Activated B cell treated with CpG ODN at 0.5 μM for 24 hours (primary cell): Measurements from ENCODE around the gene INPP5B. TPM values are rescaled to one million over a fixed set of nuclear protein-coding genes. Genes with fewer than 3 reads are reported as not detected.
"Not testable (repeated sequence)": the region's sequence is repeated elsewhere in the genome, so short reads cannot be mapped to it uniquely, and the experiment has no call there.

ENCODE experiments used
- ATAC-seq: fragments of 200-7000 bp; cut with Tn5 transposase; one replicate; pipeline ENCODE4 v1.10.0; 2021; ENCODE audit warnings: low read depth, mild to moderate bottlenecking, moderate library complexity
- CTCF ChIA-PET: fragments of 350-600 bp; sonication (Branson Sonifier 250); formaldehyde crosslinking; loops from one replicate; lab custom pipeline; 2021; ENCODE audit warnings: antibody characterized with exemption; lab: Charles Lee
- POLR2A ChIA-PET: fragments of 350-600 bp; sonication (Branson Sonifier 250); formaldehyde crosslinking; loops from one replicate; lab custom pipeline; 2021; ENCODE audit warnings: antibody characterized with exemption; lab: Charles Lee
- DNase-seq: peaks from one replicate; pipeline ENCODE4 v3.0.0; 2022
- H3K27ac Mint-ChIP-seq: one replicate; pipeline ENCODE4 v1.8.0; 2020; ENCODE audit warnings: mixed read lengths
- H3K27me3 Mint-ChIP-seq: one replicate; pipeline ENCODE4 v1.8.0; 2021; ENCODE audit warnings: mixed read lengths
- H3K36me3 Mint-ChIP-seq: one replicate; pipeline ENCODE4 v1.8.0; 2021; ENCODE audit warnings: low read depth, mixed read lengths
- H3K4me1 Mint-ChIP-seq: one replicate; pipeline ENCODE4 v1.8.0; 2021; ENCODE audit warnings: mixed read lengths
- H3K4me3 Mint-ChIP-seq: one replicate; pipeline ENCODE4 v1.8.0; 2020; ENCODE audit warnings: mild to moderate bottlenecking, mixed read lengths
- H3K9me3 Mint-ChIP-seq: one replicate; pipeline ENCODE4 v1.8.0; 2020; ENCODE audit warnings: mixed read lengths
- intact Hi-C: fragments of 100-400 bp; cut with micrococcal nuclease; formaldehyde crosslinking; loops from one replicate; pipeline ENCODE4 v1.15.1; 2024
- total RNA-seq: library from RNA; stranded (reverse); gene quantifications from 2 replicates; pipeline ENCODE4 v1.2.3, GENCODE V29; 2022
- TF ChIP-seq, protein P1 (sequence below): fragments of 200-600 bp; IDR thresholded peaks from one replicate; pipeline ENCODE4 v1.8.0; 2022; ENCODE audit warnings: antibody characterized with exemption, mild to moderate bottlenecking

The INPP5B gene
- total RNA-seq, 1 donor from 2014 or later = 70.3 TPM

DNA sequence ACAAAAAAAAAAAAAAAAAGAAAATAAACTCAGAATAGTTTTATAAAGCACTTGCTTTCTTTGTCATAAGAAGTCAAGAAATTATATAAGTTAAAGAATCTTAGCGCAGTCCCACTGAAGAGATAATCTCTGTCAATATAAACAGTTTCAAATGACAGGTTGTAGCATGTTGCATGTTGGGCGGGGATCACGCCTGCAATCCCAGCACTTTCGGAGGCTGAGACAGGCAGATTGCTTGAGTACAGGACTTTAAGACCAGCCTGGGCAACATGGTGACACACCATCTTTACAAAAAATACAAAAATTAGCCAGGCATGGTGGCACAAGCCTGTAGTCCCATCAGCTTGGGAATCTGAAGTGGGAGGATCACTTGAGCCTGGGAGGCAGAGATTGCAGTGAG lies 18.4 kb upstream of the INPP5B start:
- Mint-ChIP-seq H3K4me3 (no peak overlapping the region), H3K4me1 (no peaks in the 10 kb centered on the region), H3K36me3 (peaks cover 66% of the 10 kb centered on the region), H3K27ac (no peak overlapping the region), H3K9me3 (no peaks in the 10 kb centered on the region), H3K27me3 (no peaks in the 10 kb centered on the region)
- ChIA-PET CTCF (no interaction called here), POLR2A (no interaction called here)
- ATAC-seq (no peak), DNase-seq (no peak)
- intact Hi-C loops = no loop called here
- TF ChIP-seq, protein P1, sequence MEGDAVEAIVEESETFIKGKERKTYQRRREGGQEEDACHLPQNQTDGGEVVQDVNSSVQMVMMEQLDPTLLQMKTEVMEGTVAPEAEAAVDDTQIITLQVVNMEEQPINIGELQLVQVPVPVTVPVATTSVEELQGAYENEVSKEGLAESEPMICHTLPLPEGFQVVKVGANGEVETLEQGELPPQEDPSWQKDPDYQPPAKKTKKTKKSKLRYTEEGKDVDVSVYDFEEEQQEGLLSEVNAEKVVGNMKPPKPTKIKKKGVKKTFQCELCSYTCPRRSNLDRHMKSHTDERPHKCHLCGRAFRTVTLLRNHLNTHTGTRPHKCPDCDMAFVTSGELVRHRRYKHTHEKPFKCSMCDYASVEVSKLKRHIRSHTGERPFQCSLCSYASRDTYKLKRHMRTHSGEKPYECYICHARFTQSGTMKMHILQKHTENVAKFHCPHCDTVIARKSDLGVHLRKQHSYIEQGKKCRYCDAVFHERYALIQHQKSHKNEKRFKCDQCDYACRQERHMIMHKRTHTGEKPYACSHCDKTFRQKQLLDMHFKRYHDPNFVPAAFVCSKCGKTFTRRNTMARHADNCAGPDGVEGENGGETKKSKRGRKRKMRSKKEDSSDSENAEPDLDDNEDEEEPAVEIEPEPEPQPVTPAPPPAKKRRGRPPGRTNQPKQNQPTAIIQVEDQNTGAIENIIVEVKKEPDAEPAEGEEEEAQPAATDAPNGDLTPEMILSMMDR = no peak

- intact Hi-C loops, H3K27me3 Mint-ChIP-seq, H3K9me3 Mint-ChIP-seq, DNase-seq, H3K4me1 Mint-ChIP-seq, H3K27ac Mint-ChIP-seq, ATAC-seq, POLR2A ChIA-PET, CTCF ChIA-PET, H3K4me3 Mint-ChIP-seq: not testable (repeated sequence)
- peaks cover 66% of the 10 kb centered on the region for H3K36me3 Mint-ChIP-seq
These were observed 17.3 kb upstream of the INPP5B start for GRCh38 chr1:37964106-37964505.

DNA sequence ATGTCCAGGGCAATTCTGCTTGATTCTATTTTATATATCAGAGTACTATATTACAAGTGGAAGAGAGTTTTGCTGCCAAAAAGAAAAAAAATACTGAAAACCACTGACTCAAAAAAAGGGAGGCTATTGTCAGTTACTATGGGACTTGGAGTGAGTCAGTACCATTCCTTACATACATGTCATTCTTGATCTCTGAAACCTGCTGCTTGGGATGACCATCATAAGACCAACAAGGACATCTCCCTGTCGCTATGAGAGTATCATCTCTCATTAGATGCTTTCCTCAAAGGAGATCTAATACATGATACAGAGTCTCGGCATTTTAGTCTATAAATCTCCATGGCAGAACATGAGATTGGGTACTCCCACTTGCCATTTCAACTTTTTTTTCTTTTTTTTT lies 11.8 kb upstream of the INPP5B start:
- ATAC-seq (no peak), DNase-seq (no peak)
- intact Hi-C loops = no loop called here
- H3K9me3 Mint-ChIP-seq = no peaks in the 10 kb centered on the region
- POLR2A ChIA-PET = no interaction called here
- no peak overlapping the region for H3K27ac Mint-ChIP-seq
- TF ChIP-seq, protein P1 = no peak
- H3K27me3 Mint-ChIP-seq = no peaks in the 10 kb centered on the region
- no peak overlapping the region for H3K4me3 Mint-ChIP-seq
- no peaks in the 10 kb centered on the region for H3K4me1 Mint-ChIP-seq
- H3K36me3 Mint-ChIP-seq = peaks cover 57% of the 10 kb centered on the region
- CTCF ChIA-PET = no interaction called here

- CTCF ChIA-PET = no interaction called here
- Mint-ChIP-seq H3K4me1 (no peaks in the 10 kb centered on the region), H3K4me3 (no peak overlapping the region), H3K9me3 (no peaks in the 10 kb centered on the region), H3K36me3 (peaks cover 38% of the 10 kb centered on the region), H3K27ac (no peak overlapping the region), H3K27me3 (no peaks in the 10 kb centered on the region)
- no peak for ATAC-seq
- TF ChIP-seq, protein P1 = no peak
- POLR2A ChIA-PET = interaction anchor here (1.2 kb wide), 1 partner anchor 33 kb away, joined by 3 read pairs; no protein-coding TSS in a partner anchor
- intact Hi-C loops = no loop called here
- DNase-seq = no peak
These were observed 8.8 kb upstream of the INPP5B start for GRCh38 chr1:37955685-37956084.

DNA sequence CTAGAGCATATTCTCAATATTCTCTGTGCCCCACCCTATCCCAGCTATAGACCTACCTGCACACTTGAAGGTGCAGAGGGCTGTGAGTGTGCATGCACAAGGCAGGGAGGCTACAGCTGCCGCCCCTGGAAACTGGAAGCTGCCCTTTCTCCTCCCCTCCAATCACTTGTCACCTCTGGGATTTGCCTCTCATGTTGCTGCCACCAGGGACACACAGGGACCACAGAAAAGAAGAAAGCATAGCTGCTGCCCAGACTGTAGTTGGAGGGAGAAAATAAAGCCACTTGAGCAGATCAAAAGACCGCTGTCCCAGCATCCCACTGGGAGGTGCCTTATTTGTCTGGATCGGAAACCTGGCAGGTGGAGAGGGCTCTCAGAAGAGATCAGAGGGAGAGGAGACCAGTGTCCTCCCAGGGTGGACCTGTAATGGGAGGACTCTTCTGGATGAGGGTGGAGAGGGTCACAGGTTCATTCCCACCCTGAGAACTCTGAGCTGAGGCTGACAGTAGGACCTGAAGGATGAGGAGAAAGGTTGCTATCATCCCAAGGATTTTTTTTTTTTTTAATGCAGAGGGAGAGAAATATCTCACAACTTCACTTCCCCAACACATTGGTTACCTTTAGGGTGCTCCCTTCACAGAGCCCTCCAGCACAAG lies 7.6 kb upstream of the INPP5B start:
- CTCF ChIA-PET = no interaction called here
- no peak overlapping the region for H3K4me3 Mint-ChIP-seq

More for the DNA sequence above, 7.6 kb upstream of the INPP5B start:
- POLR2A ChIA-PET = interaction anchor here (0.7 to 1.2 kb wide), 2 partner anchors 24 to 32 kb away, joined by 3 read pairs; no protein-coding TSS in a partner anchor
- H3K4me1 Mint-ChIP-seq = no peaks in the 10 kb centered on the region
- no peaks in the 10 kb centered on the region for H3K9me3 Mint-ChIP-seq
- peaks cover 27% of the 10 kb centered on the region for H3K36me3 Mint-ChIP-seq
- ATAC-seq (no peak), DNase-seq (no peak)
- H3K27ac Mint-ChIP-seq = no peak overlapping the region
- TF ChIP-seq, protein P1 = no peak
- H3K27me3 Mint-ChIP-seq = no peaks in the 10 kb centered on the region
- intact Hi-C loops = no loop called here
